Calu3 (cell line): ENCODE measurements around the gene RBCK1. TPM values are rescaled to one million over a fixed set of nuclear protein-coding genes. Genes with fewer than 3 reads are reported as not detected.
A peak's percentile ranks its signal among the peaks of the same experiment; 100 is the strongest.

Experiments
- BruUV-seq: library from RNA; stranded (reverse); fragments of 400-500 nt; replicated peaks from 2 replicates; lab custom pipeline; 2021; lab: Mats Ljungman, UMichigan
- CTCF ChIA-PET: fragments of 300-600 bp; sonication (Branson Sonifier 250); formaldehyde crosslinking; loops from one replicate; lab custom pipeline; 2022; ENCODE audit warnings: antibody characterized with exemption; lab: Charles Lee
- DNase-seq: peaks from one replicate; pipeline ENCODE4 v3.0.0; 2022
- H3K27ac Mint-ChIP-seq: one replicate; pipeline ENCODE4 v1.8.0; 2022; ENCODE audit warnings: mixed read lengths; ENCODE audit not compliant: unreplicated experiment
- H3K27me3 Mint-ChIP-seq: one replicate; pipeline ENCODE4 v1.8.0; 2022; ENCODE audit warnings: mixed read lengths; ENCODE audit not compliant: unreplicated experiment
- H3K36me3 Mint-ChIP-seq: one replicate; pipeline ENCODE4 v1.8.0; 2022; ENCODE audit warnings: mild to moderate bottlenecking, moderate library complexity, mixed read lengths; ENCODE audit not compliant: insufficient read depth, unreplicated experiment
- H3K4me1 Mint-ChIP-seq: one replicate; pipeline ENCODE4 v1.8.0; 2022; ENCODE audit warnings: mild to moderate bottlenecking, low read depth, mixed read lengths; ENCODE audit not compliant: unreplicated experiment
- H3K4me3 Mint-ChIP-seq: one replicate; pipeline ENCODE4 v1.8.0; 2022; ENCODE audit warnings: mild to moderate bottlenecking, low read depth, moderate library complexity, mixed read lengths; ENCODE audit not compliant: unreplicated experiment
- H3K9me3 Mint-ChIP-seq: one replicate; pipeline ENCODE4 v1.8.0; 2022; ENCODE audit warnings: low read depth, mixed read lengths; ENCODE audit not compliant: unreplicated experiment
- intact Hi-C: fragments of 100-400 bp; cut with micrococcal nuclease; formaldehyde crosslinking; loops from one replicate; pipeline ENCODE4 v1.10.0; 2022; ENCODE audit not compliant: unreplicated experiment
- total RNA-seq: library from RNA; stranded (reverse); gene quantifications from 2 replicates; pipeline ENCODE4 v1.2.3, GENCODE V29; 2022
- TF ChIP-seq, protein P1 (sequence below): fragments of 200-600 bp; IDR thresholded peaks from one replicate; pipeline ENCODE4 v1.8.0; 2022; ENCODE audit warnings: antibody characterized with exemption; ENCODE audit not compliant: unreplicated experiment

Gene RBCK1
- total RNA-seq, 1 experiment from 2014 or later = 142 TPM

GRCh38 chr20:366041-366718, 41.9 kb upstream of the RBCK1 start:
- CTCF ChIA-PET = interaction anchor here (1.4 to 2.4 kb wide), 2 partner anchors 14 to 65 kb away, joined by 3 to 8 read pairs; partner anchors contain the start of gene TRIB3
- Mint-ChIP-seq H3K27me3 (no peaks in the 10 kb centered on the region), H3K4me3 (peak overlapping the region; percentile 43)

DNA sequence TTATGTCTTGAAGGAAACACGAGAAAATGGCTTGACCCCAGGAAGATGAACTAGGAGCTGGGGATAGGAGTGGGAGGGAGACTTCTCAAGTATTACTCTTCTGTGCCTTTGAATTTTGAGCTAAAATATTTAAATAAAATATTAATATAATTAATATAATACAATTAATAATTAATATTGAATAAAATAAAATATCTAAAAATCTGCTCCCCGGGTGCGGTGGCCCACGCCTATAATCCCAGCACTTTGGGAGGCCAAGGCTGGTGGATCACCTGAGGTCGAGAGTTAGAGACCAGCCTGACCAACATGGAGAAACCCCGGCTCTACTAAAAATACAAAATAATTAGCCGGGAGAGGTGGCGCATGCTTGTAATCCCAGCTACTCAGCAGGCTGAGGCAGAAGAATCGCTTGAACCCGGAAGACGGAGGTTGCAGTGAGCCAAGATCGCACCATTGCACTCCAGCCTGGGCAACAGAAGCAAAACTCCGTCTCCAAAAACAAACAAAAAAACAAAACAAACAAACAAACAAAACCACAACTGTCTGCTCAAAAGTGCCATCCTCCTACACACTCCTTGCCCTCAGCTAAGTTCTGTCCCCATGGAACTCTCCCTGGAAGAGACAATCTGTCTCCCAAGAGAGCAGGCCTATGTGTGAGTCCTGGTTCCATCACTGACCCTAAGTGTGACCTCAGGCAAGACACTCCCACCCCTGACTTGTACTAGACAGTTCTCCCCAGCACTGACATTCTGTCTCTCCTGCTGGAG, 41.2 kb upstream of the RBCK1 start:
- no peak for DNase-seq

More at GRCh38 chr20:366041-366718, 41.9 kb upstream of the RBCK1 start:
- peak; percentile 53 for DNase-seq
- TF ChIP-seq, protein P1, sequence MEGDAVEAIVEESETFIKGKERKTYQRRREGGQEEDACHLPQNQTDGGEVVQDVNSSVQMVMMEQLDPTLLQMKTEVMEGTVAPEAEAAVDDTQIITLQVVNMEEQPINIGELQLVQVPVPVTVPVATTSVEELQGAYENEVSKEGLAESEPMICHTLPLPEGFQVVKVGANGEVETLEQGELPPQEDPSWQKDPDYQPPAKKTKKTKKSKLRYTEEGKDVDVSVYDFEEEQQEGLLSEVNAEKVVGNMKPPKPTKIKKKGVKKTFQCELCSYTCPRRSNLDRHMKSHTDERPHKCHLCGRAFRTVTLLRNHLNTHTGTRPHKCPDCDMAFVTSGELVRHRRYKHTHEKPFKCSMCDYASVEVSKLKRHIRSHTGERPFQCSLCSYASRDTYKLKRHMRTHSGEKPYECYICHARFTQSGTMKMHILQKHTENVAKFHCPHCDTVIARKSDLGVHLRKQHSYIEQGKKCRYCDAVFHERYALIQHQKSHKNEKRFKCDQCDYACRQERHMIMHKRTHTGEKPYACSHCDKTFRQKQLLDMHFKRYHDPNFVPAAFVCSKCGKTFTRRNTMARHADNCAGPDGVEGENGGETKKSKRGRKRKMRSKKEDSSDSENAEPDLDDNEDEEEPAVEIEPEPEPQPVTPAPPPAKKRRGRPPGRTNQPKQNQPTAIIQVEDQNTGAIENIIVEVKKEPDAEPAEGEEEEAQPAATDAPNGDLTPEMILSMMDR = no peak
- H3K9me3 Mint-ChIP-seq = peaks cover 4% of the 10 kb centered on the region
- H3K27ac Mint-ChIP-seq = peak overlapping the region; percentile 97
- H3K4me1 Mint-ChIP-seq = peaks cover 84% of the 10 kb centered on the region
- peaks cover 47% of the 10 kb centered on the region for H3K36me3 Mint-ChIP-seq
- intact Hi-C loops = loop anchor here (2.0 kb wide), 1 partner anchor 15 kb away; the partner anchor contains the start of gene TRIB3
- BruUV-seq = TSS peak; percentile 72

GRCh38 chr20:367486-367887, 40.6 kb upstream of the RBCK1 start:
- peak overlapping the region; percentile 97 for H3K27ac Mint-ChIP-seq
- peaks cover 4% of the 10 kb centered on the region for H3K9me3 Mint-ChIP-seq
- H3K27me3 Mint-ChIP-seq = no peaks in the 10 kb centered on the region
- TF ChIP-seq, protein P1 = no peak
- no peak for DNase-seq
- intact Hi-C loops = loop anchor here (2.0 kb wide), 1 partner anchor 13 kb away; the partner anchor contains the start of gene TRIB3
- no peak overlapping the region for H3K4me3 Mint-ChIP-seq
- H3K36me3 Mint-ChIP-seq = peaks cover 54% of the 10 kb centered on the region
- peaks cover 88% of the 10 kb centered on the region for H3K4me1 Mint-ChIP-seq
- CTCF ChIA-PET = no interaction called here
- BruUV-seq = no TSS peak

More for the DNA sequence above, 41.2 kb upstream of the RBCK1 start:
- Mint-ChIP-seq H3K27me3 (no peaks in the 10 kb centered on the region), H3K9me3 (peaks cover 4% of the 10 kb centered on the region), H3K4me1 (peaks cover 86% of the 10 kb centered on the region), H3K4me3 (peak overlapping the region; percentile 43), H3K36me3 (peaks cover 51% of the 10 kb centered on the region), H3K27ac (peak overlapping the region; percentile 97)
- CTCF ChIA-PET = interaction anchor here (1.4 to 2.4 kb wide), 2 partner anchors 14 to 65 kb away, joined by 3 to 8 read pairs; partner anchors contain the start of gene TRIB3
- TF ChIP-seq, protein P1 = no peak
- no TSS peak for BruUV-seq
- intact Hi-C loops = loop anchor here (2.0 kb wide), 1 partner anchor 14 kb away; the partner anchor contains the start of gene TRIB3

- CTCF ChIA-PET = interaction anchor here (0.7 kb wide), 1 partner anchor 95 kb away, joined by 4 read pairs; no protein-coding TSS in a partner anchor
- Mint-ChIP-seq H3K27me3 (no peaks in the 10 kb centered on the region), H3K36me3 (peaks cover 51% of the 10 kb centered on the region), H3K4me1 (peaks cover 80% of the 10 kb centered on the region), H3K4me3 (peak overlapping the region; percentile 36), H3K27ac (peak overlapping the region; percentile 97), H3K9me3 (peaks cover 4% of the 10 kb centered on the region)
- no peak for DNase-seq
- intact Hi-C loops = no loop called here
- BruUV-seq = no TSS peak
- TF ChIP-seq, protein P1 = no peak
These were observed 39.2 kb upstream of the RBCK1 start for GRCh38 chr20:368915-369314.
